Measurements from ENCODE around the gene MTA1.

Gene MTA1

GRCh38 chr14:105447651-105448640 is 28.3 kb downstream of the MTA1 start:
- no peak for DNase-seq

DNA sequence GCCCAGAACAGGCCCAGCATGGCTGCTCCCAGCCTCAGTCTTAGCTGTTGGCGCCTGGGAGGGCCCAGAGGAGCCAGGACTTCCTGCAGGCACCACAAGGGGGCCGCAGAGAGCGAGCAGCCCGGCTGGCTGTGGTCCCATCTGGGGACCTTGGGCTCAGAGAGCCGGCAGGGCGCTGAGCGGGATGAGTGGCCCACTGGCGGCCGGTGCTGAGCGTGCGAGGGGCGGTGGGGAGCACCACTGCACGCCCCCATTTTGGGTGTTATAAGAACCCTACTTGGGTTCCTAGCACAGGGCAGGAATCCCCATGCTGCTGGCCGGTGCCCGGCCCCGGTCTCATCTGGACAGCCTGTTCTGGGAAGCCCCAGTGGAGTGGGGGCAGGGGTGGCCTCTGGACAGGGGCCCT is 29.1 kb downstream of the MTA1 start:
- peak in 1 of 2 experiments; percentile 62 for DNase-seq

GRCh38 chr14:105449276-105450122 is 29.9 kb downstream of the MTA1 start:
- no peak for DNase-seq

GRCh38 chr14:105450123-105450505 is 30.5 kb downstream of the MTA1 start:
- DNase-seq = no peak

GRCh38 chr14:105450864-105451720 is 31.5 kb downstream of the MTA1 start:
- no peak for DNase-seq

DNA sequence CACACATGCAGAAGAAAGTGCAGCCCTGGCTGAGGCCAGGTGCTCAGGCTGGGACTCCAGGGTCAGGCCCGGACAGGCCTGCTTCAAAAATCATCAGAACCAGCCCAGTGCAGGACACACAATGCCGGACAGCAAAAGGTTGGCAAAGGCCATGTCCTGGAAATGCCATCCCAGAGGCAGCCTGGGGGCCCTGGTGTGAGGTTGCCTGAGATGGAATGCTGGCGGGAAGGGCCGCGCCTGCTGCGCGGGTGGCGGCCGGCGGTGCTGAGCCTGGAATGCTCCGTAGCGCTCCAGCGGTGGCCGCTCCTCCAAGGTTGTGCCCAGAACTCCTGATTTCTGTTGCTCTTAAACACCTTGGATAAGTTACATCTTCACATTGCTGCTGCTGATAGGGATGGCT is 33.3 kb downstream of the MTA1 start:
- DNase-seq = no peak

- no peak for DNase-seq
Measured at GRCh38 chr14:105453847-105454246, 34.2 kb downstream of the MTA1 start.

DNA sequence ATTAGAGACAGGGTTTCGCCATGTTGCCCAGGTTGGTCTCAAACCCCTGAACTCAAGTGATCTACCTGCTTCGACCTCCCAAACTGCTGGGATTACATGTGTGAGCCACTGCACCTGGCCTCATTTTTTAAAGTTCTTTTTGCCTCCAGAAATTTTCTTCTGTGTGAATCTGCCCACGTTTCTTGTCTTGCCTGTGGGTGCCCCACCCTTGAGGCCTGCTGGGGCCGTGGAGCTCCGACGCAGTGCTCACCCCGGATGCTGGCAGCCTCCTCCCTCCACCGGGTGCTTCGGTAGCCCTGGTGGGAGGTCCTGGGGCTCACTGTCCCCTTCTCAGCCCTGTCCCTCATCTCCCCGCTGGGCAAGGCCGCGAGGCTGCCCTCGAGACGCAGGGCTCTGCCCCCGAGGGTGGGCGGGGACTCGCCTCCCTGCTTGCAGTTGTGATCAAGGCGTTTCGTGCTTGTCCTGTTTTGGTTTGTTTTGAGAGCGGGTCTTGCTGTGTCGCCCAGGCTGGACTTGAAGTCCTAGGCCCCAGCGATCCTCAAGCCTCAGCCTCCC is 35.5 kb downstream of the MTA1 start:
- no peak for DNase-seq

DNA sequence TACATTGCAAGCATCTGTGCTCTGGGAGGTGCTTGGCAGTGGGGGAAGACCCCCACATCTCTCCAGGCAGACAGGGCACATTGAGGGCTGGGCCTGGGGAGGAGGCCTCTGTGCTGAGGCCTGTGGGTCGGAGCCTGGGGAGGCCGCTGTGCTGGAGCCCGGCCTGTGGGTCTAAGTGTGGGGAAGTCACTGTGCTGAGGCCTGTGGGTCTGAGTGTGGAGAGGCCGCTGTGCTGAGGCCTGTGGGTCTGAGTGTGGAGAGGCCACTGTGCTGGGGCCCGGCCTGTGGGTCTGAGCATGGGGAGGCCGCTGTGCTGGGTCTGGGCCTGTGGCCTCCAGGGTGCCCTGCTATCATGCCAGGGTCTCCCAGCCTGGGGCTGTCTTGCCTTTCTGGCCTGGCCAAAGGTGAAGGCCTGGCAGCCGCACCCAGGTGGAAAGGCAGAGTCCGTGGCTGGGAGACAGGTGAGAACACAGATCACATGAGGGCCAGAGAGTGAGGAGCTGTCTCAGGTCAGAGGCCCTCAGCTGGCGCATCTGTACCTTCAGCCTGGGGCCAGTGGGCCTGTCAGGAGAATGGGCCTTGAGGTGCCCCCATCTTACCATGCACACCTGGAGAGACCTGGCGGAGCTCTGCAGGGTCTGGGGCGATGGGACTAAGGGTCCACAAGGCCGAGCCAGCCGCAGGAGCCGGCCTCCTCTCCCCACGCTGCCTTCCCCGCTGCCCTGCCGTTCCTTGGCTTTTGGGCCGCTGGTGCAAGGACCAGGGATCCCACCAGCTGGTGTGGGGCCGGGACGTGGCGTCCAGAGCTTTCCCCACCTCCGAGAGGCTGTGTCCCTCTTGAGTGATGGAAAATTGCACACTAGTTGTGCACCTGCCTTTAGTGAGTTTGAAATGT is 36.4 kb downstream of the MTA1 start:
- no peak for DNase-seq

DNA sequence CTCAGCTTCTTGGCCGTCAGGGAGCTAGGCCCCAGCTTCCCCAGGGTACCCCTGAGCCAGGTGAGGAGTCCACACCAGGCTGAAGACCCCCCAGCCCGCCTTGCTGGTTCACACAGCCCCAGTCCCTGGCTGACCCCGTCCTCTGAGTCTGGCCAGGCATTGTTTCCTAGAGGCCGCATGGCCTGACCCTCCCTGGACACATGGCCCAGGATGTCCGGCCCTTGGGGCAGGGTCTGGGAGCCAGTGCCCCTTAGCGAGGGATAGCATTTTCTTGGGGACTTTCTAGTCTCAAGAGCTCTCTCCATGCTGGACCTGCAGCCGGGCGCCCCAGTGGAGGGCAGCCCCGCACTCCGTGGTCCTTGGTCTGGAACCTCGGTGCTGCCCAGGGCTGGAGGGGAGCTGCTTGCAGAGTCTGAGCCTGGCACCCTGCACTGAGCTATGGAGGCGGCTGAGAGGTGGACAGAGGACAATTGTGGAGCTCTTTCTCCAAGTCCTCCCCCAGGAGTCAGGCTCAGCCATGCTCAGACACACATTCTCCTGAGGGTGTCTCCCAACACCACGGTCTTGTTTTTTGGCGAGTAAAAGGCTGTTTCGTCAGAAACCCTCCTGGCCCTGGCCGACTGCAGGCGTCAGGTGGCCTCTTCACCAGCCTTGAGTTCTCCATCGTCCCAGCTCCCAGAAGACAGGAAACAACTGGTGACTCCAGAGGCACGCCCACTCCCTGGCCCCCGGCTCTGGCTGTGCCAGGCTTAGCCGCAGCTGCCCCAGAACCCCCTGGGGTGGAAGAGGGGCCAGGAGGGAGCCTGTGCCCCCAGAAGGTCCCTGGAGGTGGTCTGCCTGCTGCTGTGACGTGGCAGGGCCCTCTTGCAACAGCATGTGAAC is 37.4 kb downstream of the MTA1 start:
- DNase-seq = no peak

GRCh38 chr14:105458010-105458409 is 38.4 kb downstream of the MTA1 start:
- DNase-seq = no peak

DNA sequence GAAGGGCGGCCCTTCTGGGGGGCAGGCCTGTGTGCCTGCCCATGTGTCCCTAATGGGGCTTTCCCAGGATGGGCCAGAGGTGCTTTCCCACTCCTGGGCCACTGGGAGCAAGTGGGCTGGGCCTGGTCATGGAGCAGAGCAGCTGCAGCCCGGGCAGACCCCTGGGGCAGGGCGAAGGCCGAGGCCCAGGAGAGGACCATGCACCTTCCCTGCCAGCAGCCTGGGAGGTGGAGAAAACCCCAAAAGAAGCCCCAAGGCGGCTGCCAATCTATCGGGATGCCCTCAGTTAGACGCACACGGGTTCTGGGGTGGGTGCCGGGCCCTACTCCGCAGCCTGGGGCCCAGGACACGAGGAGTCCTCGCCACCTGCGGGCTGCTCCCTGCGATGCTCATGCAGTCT is 38.9 kb downstream of the MTA1 start:
- DNase-seq = no peak

DNA sequence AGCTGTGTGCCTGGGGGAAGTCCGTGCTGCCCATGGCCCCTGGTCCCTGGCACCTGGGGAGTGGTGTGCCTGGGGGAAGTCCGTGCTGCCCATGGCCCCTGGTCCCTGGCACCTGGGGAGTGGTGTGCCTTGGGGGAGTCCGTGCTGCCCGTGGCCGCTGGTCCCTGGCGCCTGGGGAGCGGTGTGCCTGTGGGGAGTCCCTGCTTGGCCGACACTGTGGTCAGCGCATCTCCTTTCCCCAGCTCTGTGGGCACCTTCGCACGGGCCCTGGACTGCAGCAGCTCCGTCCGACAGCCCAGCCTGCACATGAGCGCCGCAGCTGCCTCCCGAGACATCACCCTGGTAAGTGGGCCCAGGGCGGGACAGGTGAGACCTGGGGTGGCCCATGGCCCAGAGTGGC is 40.5 kb downstream of the MTA1 start:
- DNase-seq = no peak

DNA sequence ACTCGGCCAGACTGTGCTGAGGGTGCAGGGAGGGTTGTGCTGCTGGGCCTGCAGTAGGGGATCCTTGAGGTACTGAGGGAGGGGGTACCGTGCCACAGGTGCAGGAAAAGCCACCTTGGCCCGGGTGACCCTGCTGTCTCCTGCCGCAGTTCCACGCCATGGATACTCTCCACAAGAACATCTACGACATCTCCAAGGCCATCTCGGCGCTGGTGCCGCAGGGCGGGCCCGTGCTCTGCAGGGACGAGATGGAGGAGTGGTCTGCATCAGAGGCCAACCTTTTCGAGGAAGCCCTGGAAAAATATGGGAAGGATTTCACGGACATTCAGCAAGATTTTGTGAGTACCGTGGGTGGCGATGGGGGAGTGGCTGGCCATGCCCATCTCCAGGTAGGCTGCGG is 41.0 kb downstream of the MTA1 start:
- DNase-seq = no peak

- DNase-seq = no peak
Measured at GRCh38 chr14:105461903-105462302, 42.3 kb downstream of the MTA1 start.

DNA sequence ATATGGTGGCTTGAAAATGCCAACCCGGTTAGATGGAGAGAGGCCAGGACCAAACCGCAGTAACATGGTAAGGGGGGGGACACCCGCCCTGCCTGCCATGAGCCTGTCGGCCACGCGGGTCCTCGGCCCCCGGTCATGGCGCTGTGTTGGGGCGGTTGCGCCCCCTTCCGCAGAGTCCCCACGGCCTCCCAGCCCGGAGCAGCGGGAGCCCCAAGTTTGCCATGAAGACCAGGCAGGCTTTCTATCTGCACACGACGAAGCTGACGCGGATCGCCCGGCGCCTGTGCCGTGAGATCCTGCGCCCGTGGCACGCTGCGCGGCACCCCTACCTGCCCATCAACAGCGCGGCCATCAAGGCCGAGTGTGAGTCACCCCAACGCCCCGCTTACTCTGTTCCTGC is 44.9 kb downstream of the MTA1 start:
- no peak for DNase-seq

GRCh38 chr14:105465209-105466031 is 45.8 kb downstream of the MTA1 start:
- DNase-seq = no peak

GRCh38 chr14:105466531-105467248 is 47.1 kb downstream of the MTA1 start:
- DNase-seq = no peak
